HepG2 (cell line): ENCODE results near the gene SYNPO2L. TPM values are rescaled to one million over a fixed set of nuclear protein-coding genes. Genes with fewer than 3 reads are reported as not detected.

Experiments used
- CBX5 ChIP-seq: sonication (generic); formaldehyde crosslinking; IDR thresholded peaks from 2 replicates; pipeline ENCODE4 v1.4.0; 2020; ENCODE audit warnings: missing genetic modification reagents, borderline replicate concordance
- ELF1 ChIP-seq: sonication (generic); formaldehyde crosslinking; IDR thresholded peaks from 2 replicates; pipeline ENCODE4 v1.4.0; 2020; ENCODE audit warnings: missing genetic modification reagents
- FOXO1 ChIP-seq: sonication (generic); formaldehyde crosslinking; IDR thresholded peaks from 2 replicates; pipeline ENCODE4 v1.4.0; 2020; ENCODE audit warnings: missing genetic modification reagents
- LBX2 ChIP-seq: sonication (generic); formaldehyde crosslinking; IDR thresholded peaks from 2 replicates; pipeline ENCODE4 v1.5.0; 2020; ENCODE audit warnings: missing genetic modification reagents, mild to moderate bottlenecking, borderline replicate concordance
- MYPOP ChIP-seq: sonication (generic); formaldehyde crosslinking; IDR thresholded peaks from 2 replicates; pipeline ENCODE4 v1.8.1; 2023; ENCODE audit warnings: mild to moderate bottlenecking, moderate library complexity, missing genetic modification reagents
- NCOA5 ChIP-seq: sonication (generic); formaldehyde crosslinking; IDR thresholded peaks from 2 replicates; pipeline ENCODE4 v1.4.0; 2020; ENCODE audit warnings: missing genetic modification reagents
- NONO ChIP-seq, 2 experiments: fragments of 450-650 bp in 1 of 2; sonication (generic) in 1 of 2; formaldehyde crosslinking in 1 of 2; IDR thresholded peaks in 1 of 2; conservative IDR thresholded peaks in 1 of 2; 2 replicates each; pipeline versions ENCODE4 v1.6.1 to v1.8.0; 2017 to 2022; ENCODE audit warnings: mild to moderate bottlenecking in 1 of 2, missing genetic modification reagents in 1 of 2, moderate library complexity in 1 of 2
- PTBP1 ChIP-seq: fragments of 200-400 bp; formaldehyde crosslinking; IDR thresholded peaks from 2 replicates; pipeline ENCODE4 v1.6.1; 2018; ENCODE audit warnings: low read length, low read depth; ENCODE audit not compliant: poor library complexity, severe bottlenecking
- SRSF4 ChIP-seq: fragments of 200-400 bp; formaldehyde crosslinking; IDR thresholded peaks from one replicate; pipeline ENCODE4 v1.6.1; 2018; ENCODE audit warnings: mild to moderate bottlenecking, low read depth, low read length, moderate library complexity; ENCODE audit not compliant: poor library complexity, severe bottlenecking
- TCF7L2 ChIP-seq: IDR thresholded peaks from 2 replicates; pipeline ENCODE4 v1.6.1; 2011; ENCODE audit warnings: mild to moderate bottlenecking, low read depth, low read length, moderate library complexity
- ZBTB20 ChIP-seq: sonication (generic); formaldehyde crosslinking; IDR thresholded peaks from 2 replicates; pipeline ENCODE4 v1.8.1; 2023; ENCODE audit warnings: missing genetic modification reagents, low read depth, mild to moderate bottlenecking, borderline replicate concordance
- ZFP36 ChIP-seq: fragments of 150-350 bp; IDR thresholded peaks from 2 replicates; pipeline ENCODE4 v1.6.1; 2018; ENCODE audit warnings: borderline replicate concordance, low read length, low read depth; ENCODE audit not compliant: partially characterized antibody
- ZFP37 ChIP-seq: sonication (generic); formaldehyde crosslinking; IDR thresholded peaks from 2 replicates; pipeline ENCODE4 v1.4.0; 2020; ENCODE audit warnings: missing genetic modification reagents, borderline replicate concordance
- ZNF136 ChIP-seq: sonication (generic); formaldehyde crosslinking; IDR thresholded peaks from 2 replicates; pipeline ENCODE4 v1.8.1; 2022; ENCODE audit warnings: low read depth, mild to moderate bottlenecking, moderate library complexity, missing genetic modification reagents
- ZNF747 ChIP-seq: sonication (generic); formaldehyde crosslinking; IDR thresholded peaks from 2 replicates; pipeline ENCODE4 v1.8.1; 2023; ENCODE audit warnings: missing genetic modification reagents, mild to moderate bottlenecking, borderline replicate concordance
- polyA plus RNA-seq, 8 experiments: library from polyadenylated mRNA; depleted of rRNA in 3 of 8; stranded (reverse) in 7 of 8; unstranded in 1 of 8; fragments of >200 nt; fragmentation: Illumina TruSeq in 4 of 8; extraction: Trizol in 4 of 8; gene quantifications; 2 replicates each; pipeline versions ENCODE4 v1.2.1 to v1.2.3, GENCODE V29; 2011 to 2016; ENCODE audit warnings: low read depth in 4 of 8, missing spikeins in 1 of 8, mixed read lengths in 1 of 8; ENCODE audit not compliant: insufficient read depth in 1 of 8
- total RNA-seq, 5 experiments: library from RNA; depleted of rRNA; stranded (reverse); fragments of >200 nt; fragmentation: Illumina TruSeq; extraction: Trizol; gene quantifications; 2 replicates each; pipeline ENCODE4 v1.2.3, GENCODE V29; 2016; ENCODE audit warnings: low read depth in 1 of 5
- TF ChIP-seq, protein P1 (sequence below): sonication (generic); formaldehyde crosslinking; IDR thresholded peaks from 2 replicates; pipeline ENCODE4 v1.5.0; 2020; ENCODE audit warnings: missing genetic modification reagents
- TF ChIP-seq, protein P2 (sequence below): sonication (generic); formaldehyde crosslinking; conservative IDR thresholded peaks from 2 replicates; pipeline ENCODE4 v1.8.0; 2022; ENCODE audit warnings: missing genetic modification reagents
- TF ChIP-seq, protein P3 (sequence below): IDR thresholded peaks from 2 replicates; pipeline ENCODE4 v1.6.1; 2012; ENCODE audit warnings: low read depth, low read length, improper control_type of control experiment
- TF ChIP-seq, protein P4 (sequence below): sonication (generic); formaldehyde crosslinking; IDR thresholded peaks from 2 replicates; pipeline ENCODE4 v1.5.0; 2020; ENCODE audit warnings: mild to moderate bottlenecking, missing genetic modification reagents, borderline replicate concordance

SYNPO2L gene
- total and polyA plus RNA-seq, 2 of the 13 experiments (the other 11 are each of a cell fraction or from before 2014, with no cell fraction given) = not detected

- TF ChIP-seq, protein P1, sequence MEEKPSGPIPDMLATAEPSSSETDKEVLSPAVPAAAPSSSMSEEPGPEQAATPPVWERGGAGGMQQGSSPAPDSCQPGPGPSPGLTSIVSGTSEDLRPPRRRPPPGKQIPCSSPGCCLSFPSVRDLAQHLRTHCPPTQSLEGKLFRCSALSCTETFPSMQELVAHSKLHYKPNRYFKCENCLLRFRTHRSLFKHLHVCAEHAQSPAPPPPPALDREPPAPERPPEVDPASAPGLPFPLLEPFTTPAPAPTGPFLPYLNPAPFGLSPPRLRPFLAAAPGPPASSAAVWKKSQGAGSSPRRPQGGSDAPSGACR (CRISPR knock-in tag) = no peak
- TF ChIP-seq ZNF747 (CRISPR knock-in tag) = 0 out of 2 replicates have a peak, but pooled peaks have one; percentile 30
- peak; percentile 76 for TF ChIP-seq ZBTB20 (CRISPR knock-in tag)
- no peak for TF ChIP-seq ZFP37
- TF ChIP-seq TCF7L2 = no peak
- no peak for TF ChIP-seq LBX2 (CRISPR knock-in tag)
- no peak for TF ChIP-seq NONO (IDR thresholded peaks at IDR 0.05)
- peak; percentile 80 for TF ChIP-seq NONO (CRISPR knock-in tag; conservative IDR thresholded peaks at IDR 0.05)
- TF ChIP-seq SRSF4 = no peak
- TF ChIP-seq, protein P2, sequence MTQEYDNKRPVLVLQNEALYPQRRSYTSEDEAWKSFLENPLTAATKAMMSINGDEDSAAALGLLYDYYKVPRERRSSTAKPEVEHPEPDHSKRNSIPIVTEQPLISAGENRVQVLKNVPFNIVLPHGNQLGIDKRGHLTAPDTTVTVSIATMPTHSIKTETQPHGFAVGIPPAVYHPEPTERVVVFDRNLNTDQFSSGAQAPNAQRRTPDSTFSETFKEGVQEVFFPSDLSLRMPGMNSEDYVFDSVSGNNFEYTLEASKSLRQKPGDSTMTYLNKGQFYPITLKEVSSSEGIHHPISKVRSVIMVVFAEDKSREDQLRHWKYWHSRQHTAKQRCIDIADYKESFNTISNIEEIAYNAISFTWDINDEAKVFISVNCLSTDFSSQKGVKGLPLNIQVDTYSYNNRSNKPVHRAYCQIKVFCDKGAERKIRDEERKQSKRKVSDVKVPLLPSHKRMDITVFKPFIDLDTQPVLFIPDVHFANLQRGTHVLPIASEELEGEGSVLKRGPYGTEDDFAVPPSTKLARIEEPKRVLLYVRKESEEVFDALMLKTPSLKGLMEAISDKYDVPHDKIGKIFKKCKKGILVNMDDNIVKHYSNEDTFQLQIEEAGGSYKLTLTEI (CRISPR knock-in tag) = no peak
- TF ChIP-seq ZFP36 = no peak
- TF ChIP-seq, protein P3, sequence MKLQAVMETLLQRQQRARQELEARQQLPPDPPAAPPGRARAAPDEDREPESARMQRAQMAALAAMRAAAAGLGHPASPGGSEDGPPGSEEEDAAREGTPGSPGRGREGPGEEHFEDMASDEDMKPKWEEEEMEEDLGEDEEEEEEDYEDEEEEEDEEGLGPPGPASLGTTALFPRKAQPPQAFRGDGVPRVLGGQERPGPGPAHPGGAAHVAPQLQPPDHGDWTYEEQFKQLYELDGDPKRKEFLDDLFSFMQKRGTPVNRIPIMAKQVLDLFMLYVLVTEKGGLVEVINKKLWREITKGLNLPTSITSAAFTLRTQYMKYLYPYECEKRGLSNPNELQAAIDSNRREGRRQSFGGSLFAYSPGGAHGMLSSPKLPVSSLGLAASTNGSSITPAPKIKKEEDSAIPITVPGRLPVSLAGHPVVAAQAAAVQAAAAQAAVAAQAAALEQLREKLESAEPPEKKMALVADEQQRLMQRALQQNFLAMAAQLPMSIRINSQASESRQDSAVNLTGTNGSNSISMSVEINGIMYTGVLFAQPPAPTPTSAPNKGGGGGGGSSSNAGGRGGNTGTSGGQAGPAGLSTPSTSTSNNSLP = no peak
- TF ChIP-seq PTBP1 = no peak
- TF ChIP-seq CBX5 (CRISPR knock-in tag) = peak; percentile 61; the same call in 1 of the 2 replicates
- 0 out of 2 replicates have a peak, but pooled peaks have one; percentile 26 for TF ChIP-seq MYPOP (CRISPR knock-in tag)
- no peak for TF ChIP-seq FOXO1
- TF ChIP-seq, protein P4, sequence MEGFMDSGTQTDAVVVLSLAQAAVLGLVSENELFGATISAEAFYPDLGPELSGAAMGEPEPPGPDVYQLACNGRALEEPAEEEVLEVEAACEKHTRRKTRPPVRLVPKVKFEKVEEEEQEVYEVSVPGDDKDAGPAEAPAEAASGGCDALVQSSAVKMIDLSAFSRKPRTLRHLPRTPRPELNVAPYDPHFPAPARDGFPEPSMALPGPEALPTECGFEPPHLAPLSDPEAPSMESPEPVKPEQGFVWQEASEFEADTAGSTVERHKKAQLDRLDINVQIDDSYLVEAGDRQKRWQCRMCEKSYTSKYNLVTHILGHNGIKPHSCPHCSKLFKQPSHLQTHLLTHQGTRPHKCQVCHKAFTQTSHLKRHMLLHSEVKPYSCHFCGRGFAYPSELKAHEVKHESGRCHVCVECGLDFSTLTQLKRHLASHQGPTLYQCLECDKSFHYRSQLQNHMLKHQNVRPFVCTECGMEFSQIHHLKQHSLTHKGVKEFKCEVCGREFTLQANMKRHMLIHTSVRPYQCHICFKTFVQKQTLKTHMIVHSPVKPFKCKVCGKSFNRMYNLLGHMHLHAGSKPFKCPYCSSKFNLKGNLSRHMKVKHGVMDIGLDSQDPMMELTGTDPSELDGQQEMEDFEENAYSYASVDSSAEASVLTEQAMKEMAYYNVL (CRISPR knock-in tag) = no peak
- TF ChIP-seq ZNF136 = no peak
- no peak for TF ChIP-seq NCOA5 (CRISPR knock-in tag)
- peak; percentile 26; the same call in 1 of the 2 replicates for TF ChIP-seq ELF1 (CRISPR knock-in tag)
Observed at GRCh38 chr10:73625884-73626752, 29.7 kb downstream of the SYNPO2L start (continued).
